Sigmoid colon (tissue), 3 donors: Measurements from ENCODE around the gene LDLRAD4.

Experiments used
- CTCF ChIP-seq, 4 experiments: fragments of 450-650 bp in 3 of 4; fragments of 200-600 bp in 1 of 4; IDR thresholded peaks; one replicate each; pipeline ENCODE4 v1.5.1; 2016 to 2019; ENCODE audit warnings: antibody characterized with exemption in 4 of 4, mild to moderate bottlenecking in 3 of 4, moderate library complexity in 2 of 4
- POLR2A ChIP-seq, 2 donors: fragments of 450-650 bp; IDR thresholded peaks; one replicate each; pipeline ENCODE4 v1.6.1; 2016; ENCODE audit warnings: antibody characterized with exemption in 2 of 2, mild to moderate bottlenecking in 2 of 2, moderate library complexity in 2 of 2

- TF ChIP-seq POLR2A (IDR thresholded peaks at IDR 0.05) (no peak), CTCF (IDR thresholded peaks at IDR 0.05) (no peak)
Observed at GRCh38 chr18:13485604-13486003, 267.0 kb downstream of the LDLRAD4 start.
